Liver (tissue), 9 donors: ENCODE results near the gene TATDN2. TPM values are rescaled to one million over a fixed set of nuclear protein-coding genes. Genes with fewer than 3 reads are reported as not detected.

Source experiments
- DNase-seq: peaks from one replicate; pipeline ENCODE4 v3.0.0-alpha.2; 2017; ENCODE audit warnings: low spot score
- H3K27ac ChIP-seq, 2 donors: one replicate each; pipeline ENCODE4 v1.7.0; 2013; ENCODE audit warnings: inconsistent platforms in 2 of 2, low read length in 2 of 2, control low read depth in 1 of 2, low read depth in 1 of 2, mild to moderate bottlenecking in 1 of 2
- H3K27me3 ChIP-seq, 4 donors: one replicate each; pipeline versions ENCODE4 v1.6.1 to v1.7.0; 2013; ENCODE audit warnings: low read length in 3 of 4, inconsistent platforms in 1 of 4, mild to moderate bottlenecking in 1 of 4, moderate library complexity in 1 of 4; ENCODE audit not compliant: control insufficient read depth in 4 of 4, insufficient read depth in 4 of 4
- H3K36me3 ChIP-seq, 4 donors: one replicate each; pipeline versions ENCODE4 v1.6.1 to v1.7.0; 2013; ENCODE audit warnings: low read length in 3 of 4, mild to moderate bottlenecking in 3 of 4, low read depth in 1 of 4, moderate library complexity in 1 of 4; ENCODE audit not compliant: control insufficient read depth in 4 of 4, insufficient read depth in 3 of 4
- H3K4me1 ChIP-seq, 4 donors: one replicate each; pipeline versions ENCODE4 v1.6.1 to v1.7.0; 2013; ENCODE audit warnings: low read length in 3 of 4, mild to moderate bottlenecking in 3 of 4, moderate library complexity in 1 of 4; ENCODE audit not compliant: control insufficient read depth in 4 of 4, insufficient read depth in 4 of 4
- H3K4me3 ChIP-seq, 3 donors: one replicate each; pipeline versions ENCODE4 v1.6.1 to v1.7.0; 2013; ENCODE audit warnings: low read length in 3 of 3, control low read depth in 1 of 3, low read depth in 1 of 3, mild to moderate bottlenecking in 1 of 3
- H3K9ac ChIP-seq, 2 donors: one replicate each; pipeline ENCODE4 v1.7.0; 2013; ENCODE audit warnings: low read length in 2 of 2, mild to moderate bottlenecking in 2 of 2, moderate library complexity in 2 of 2, control low read depth in 1 of 2, low read depth in 1 of 2
- H3K9me3 ChIP-seq, 4 donors: one replicate each; pipeline versions ENCODE4 v1.6.1 to v1.7.0; 2013; ENCODE audit warnings: low read length in 3 of 4; ENCODE audit not compliant: control insufficient read depth in 4 of 4
- CTCF ChIP-seq: fragments of 150-350 bp; IDR thresholded peaks from 2 replicates; pipeline ENCODE4 v1.5.1; 2017; ENCODE audit warnings: improper control_type of control experiment, low read depth, low read length; ENCODE audit not compliant: missing input control
- EGR1 ChIP-seq, 2 donors: IDR thresholded peaks; 2 replicates each; pipeline ENCODE4 v1.6.1; 2016 to 2018; ENCODE audit warnings: antibody characterized with exemption in 2 of 2, low read depth in 2 of 2
- FOXA2 ChIP-seq: IDR thresholded peaks from 2 replicates; pipeline ENCODE4 v1.6.1; 2016; ENCODE audit warnings: antibody characterized with exemption
- GABPA ChIP-seq, 2 donors: IDR thresholded peaks in 1 of 2; conservative IDR thresholded peaks in 1 of 2; 2 replicates each; pipeline ENCODE4 v1.6.1; 2016; ENCODE audit warnings: antibody characterized with exemption in 2 of 2, mild to moderate bottlenecking in 1 of 2, moderate library complexity in 1 of 2
- HNF4A ChIP-seq, 2 donors: conservative IDR thresholded peaks; 2 replicates each; pipeline ENCODE4 v1.6.1; 2016; ENCODE audit warnings: antibody characterized with exemption in 2 of 2, mild to moderate bottlenecking in 2 of 2
- HNF4G ChIP-seq: IDR thresholded peaks from 2 replicates; pipeline ENCODE4 v1.6.1; 2016; ENCODE audit warnings: antibody characterized with exemption
- RAD21 ChIP-seq, 2 donors: IDR thresholded peaks; 2 replicates each; pipeline ENCODE4 v1.6.1; 2016; ENCODE audit warnings: antibody characterized with exemption in 2 of 2, mild to moderate bottlenecking in 2 of 2
- REST ChIP-seq: IDR thresholded peaks from 2 replicates; pipeline ENCODE4 v1.6.1; 2016; ENCODE audit warnings: antibody characterized with exemption, mild to moderate bottlenecking
- SP1 ChIP-seq: IDR thresholded peaks from 2 replicates; pipeline ENCODE4 v1.6.1; 2018; ENCODE audit warnings: antibody characterized with exemption, mild to moderate bottlenecking
- TAF1 ChIP-seq: conservative IDR thresholded peaks from 2 replicates; pipeline ENCODE4 v1.6.1; 2016; ENCODE audit warnings: antibody characterized with exemption, mild to moderate bottlenecking
- YY1 ChIP-seq: IDR thresholded peaks from 2 replicates; pipeline ENCODE4 v1.6.1; 2016; ENCODE audit warnings: antibody characterized with exemption, mild to moderate bottlenecking
- ZBTB33 ChIP-seq: IDR thresholded peaks from 2 replicates; pipeline ENCODE4 v1.6.1; 2016; ENCODE audit warnings: antibody characterized with exemption
- WGBS: extraction: QIAGEN DNeasy Blood & Tissue Kit; methylation state at CpG from one replicate; pipeline ENCODE4 v1.1.7; 2013; 5-methylcytosine and 5-hydroxymethylcytosine counted together
- polyA plus RNA-seq, 2 donors: library from polyadenylated mRNA; stranded (reverse) in 1 of 2; unstranded in 1 of 2; fragments of 200-250 nt in 1 of 2; fragments of >200 nt in 1 of 2; fragmentation: Nextera tagmentation in 1 of 2; extraction: Ambion mirVana in 1 of 2; gene quantifications; one replicate each; pipeline versions ENCODE4 v1.2.1 to v1.2.3, GENCODE V29; 2013 to 2015
- total RNA-seq, 2 donors: library from RNA; depleted of rRNA; stranded (reverse); fragments of >200 nt; gene quantifications; one replicate each; pipeline ENCODE4 v1.2.3, GENCODE V29; 2014
- donor health status: healthy.
- donor health status: healthy.
- donor health status: healthy.
- donor health status: healthy.
- donor health status: healthy.

Gene TATDN2
- total and polyA plus RNA-seq, 4 donors, result 3.7 to 14.2 (median 9.0) TPM

GRCh38 chr3:10327592-10327991 is 79.3 kb downstream of the TATDN2 start (continued):
- TF ChIP-seq REST (no peak), YY1 (no peak), TAF1 (no peak), RAD21 (IDR thresholded peaks at IDR 0.05) (no peak), CTCF (no peak)

GRCh38 chr3:10328460-10329071 is 80.3 kb downstream of the TATDN2 start:
- no peak for DNase-seq
- no peaks in the 10 kb centered on the region for H3K9me3 ChIP-seq
- no peaks in the 10 kb centered on the region for H3K4me1 ChIP-seq
- H3K27me3 ChIP-seq, result no peaks in the 10 kb centered on the region
- H3K4me3 ChIP-seq, result no peak overlapping the region
- TF ChIP-seq ZBTB33, result no peak
- no peak for TF ChIP-seq RAD21 (IDR thresholded peaks at IDR 0.05)
- TF ChIP-seq EGR1 (IDR thresholded peaks at IDR 0.05; ENCODE audit: low read depth in 2 of 2), result no peak
- TF ChIP-seq GABPA (IDR thresholded peaks at IDR 0.05 in 1 of 2, conservative IDR thresholded peaks at IDR 0.05 in 1 of 2), result no peak
- TF ChIP-seq REST, result no peak
- no peak for TF ChIP-seq FOXA2
- no peak for TF ChIP-seq HNF4G
- TF ChIP-seq TAF1, result no peak
- no peak for TF ChIP-seq SP1
- TF ChIP-seq HNF4A (conservative IDR thresholded peaks at IDR 0.05), result no peak
- TF ChIP-seq YY1, result no peak
- TF ChIP-seq CTCF, result no peak
- no peak overlapping the region for H3K9ac ChIP-seq
- no peak overlapping the region for H3K27ac ChIP-seq
- peaks cover 8 to 24% (median 16%) of the 10 kb centered on the region in 4 donors for H3K36me3 ChIP-seq
- WGBS, result 75% methylated on average over 31 of the region's 31 CpGs
